ENCODE measurements around the gene POC1A.

The POC1A gene

GRCh38 chr3:52029535-52029934, 124.7 kb downstream of the POC1A start:
- TF ChIP-seq CTCF (IDR thresholded peaks at IDR 0.05; ENCODE audit: low read depth, low read length) = no peak
- no peak overlapping the region for H3K4me3 ChIP-seq (ENCODE audit: low read depth, low read length)

DNA sequence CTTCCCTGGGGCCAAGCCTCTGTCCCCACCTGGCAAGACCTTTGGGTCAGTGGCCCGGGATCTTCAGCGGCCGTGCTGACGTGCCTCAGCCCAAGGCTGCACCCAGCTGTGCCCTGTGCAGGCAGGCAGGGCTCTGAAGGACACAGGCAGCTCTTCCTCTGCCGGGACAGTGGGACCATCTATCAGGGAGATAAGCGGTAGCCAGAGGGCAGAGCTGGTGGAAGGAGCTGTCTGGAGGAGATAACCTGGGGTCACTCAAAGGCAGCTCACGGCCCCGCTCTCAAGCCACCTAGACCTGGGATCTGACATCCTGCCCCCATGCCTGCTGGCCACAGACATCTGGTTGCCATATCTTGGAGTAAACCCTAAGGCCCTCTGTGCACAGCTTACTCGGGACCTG, 125.2 kb downstream of the POC1A start:
- no peak for TF ChIP-seq CTCF (IDR thresholded peaks at IDR 0.05; ENCODE audit: low read depth, low read length)
- no peak overlapping the region for H3K4me3 ChIP-seq (ENCODE audit: low read depth, low read length)

DNA sequence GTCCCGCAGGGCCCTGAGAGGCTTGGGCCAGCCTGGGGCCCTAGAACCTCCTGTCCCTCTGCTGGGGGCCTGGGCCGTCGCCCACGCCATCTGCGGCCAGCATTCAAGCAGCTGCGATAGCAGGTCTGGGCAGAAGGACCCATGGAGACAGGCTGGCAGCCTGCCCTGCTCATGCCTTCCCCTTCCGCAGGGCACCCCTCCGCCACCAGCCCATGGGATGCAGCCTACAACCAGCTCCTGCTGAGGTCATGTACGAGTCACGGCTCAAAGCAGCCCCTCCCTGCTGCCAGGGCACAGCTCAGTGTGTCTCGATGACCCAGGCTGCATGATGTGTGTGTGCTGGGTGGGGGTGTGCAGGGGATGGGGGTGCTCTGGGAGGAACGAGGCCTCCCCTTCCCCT, 125.7 kb downstream of the POC1A start:
- H3K4me3 ChIP-seq (ENCODE audit: low read depth, low read length) = no peak overlapping the region
- no peak for TF ChIP-seq CTCF (IDR thresholded peaks at IDR 0.05; ENCODE audit: low read depth, low read length)

DNA sequence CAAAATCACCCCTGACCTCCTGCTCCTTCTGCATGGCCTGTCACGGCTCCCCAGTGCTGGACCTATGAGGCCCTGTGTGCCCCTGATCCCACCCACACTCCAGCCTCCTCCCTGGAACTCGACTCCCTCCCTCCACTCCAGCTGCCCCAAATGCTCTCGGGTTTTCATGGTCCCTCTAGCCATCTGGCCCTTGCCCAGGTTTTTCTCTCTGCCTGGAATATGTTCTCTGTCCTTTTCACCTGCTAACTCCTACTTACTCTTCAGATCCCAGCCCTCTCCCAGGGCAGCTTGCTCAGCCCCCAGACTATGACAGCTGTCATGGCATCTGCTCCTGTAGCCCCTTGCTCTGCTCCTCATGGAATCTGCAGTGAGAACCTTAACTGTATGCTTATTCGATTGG, 128.2 kb downstream of the POC1A start:
- H3K4me3 ChIP-seq (ENCODE audit: low read depth, low read length) = no peak overlapping the region
- no peak for TF ChIP-seq CTCF (IDR thresholded peaks at IDR 0.05; ENCODE audit: low read depth, low read length)

DNA sequence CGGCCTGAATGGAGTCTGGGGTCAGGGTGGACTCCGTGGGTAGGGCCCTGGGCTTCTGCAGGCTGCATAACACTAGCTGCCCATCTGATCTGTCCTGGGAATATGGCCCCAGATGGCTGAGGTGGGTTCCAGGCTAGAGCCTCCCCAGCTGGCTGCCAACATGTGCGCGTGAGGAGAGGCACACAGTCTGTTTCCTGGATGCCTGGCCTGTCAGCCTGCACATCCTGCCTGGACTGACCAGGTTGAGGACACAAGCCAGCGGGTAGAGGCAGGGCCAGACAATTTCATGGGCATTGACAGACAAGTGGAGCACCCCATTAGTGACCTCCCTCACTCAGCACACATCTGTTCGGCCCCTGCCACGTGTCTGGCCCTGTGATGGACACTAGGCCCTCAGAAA, 128.8 kb downstream of the POC1A start:
- TF ChIP-seq CTCF (IDR thresholded peaks at IDR 0.05; ENCODE audit: low read depth, low read length) = no peak
- H3K4me3 ChIP-seq (ENCODE audit: low read depth, low read length) = no peak overlapping the region

Data from WI38 (cell line).